HG02973 (cell line): Measurements from ENCODE around the gene MPZ.
"Not testable (repeated sequence)": the region's sequence is repeated elsewhere in the genome, so short reads cannot be mapped to it uniquely, and the experiment has no call there.

ENCODE experiments used
- ATAC-seq: cut with Tn5 transposase; IDR thresholded peaks from one replicate; pipeline ENCODE4 v1.9.1; 2021; ENCODE audit warnings: moderate library complexity; ENCODE audit not compliant: unreplicated experiment

The MPZ gene

GRCh38 chr1:161309868-161310267, at the start of gene MPZ:
Gene MPZ (minus strand): TSS chr1:161309968. CDS start chr1:161309905, 63 bp downstream.
- no peak for ATAC-seq

GRCh38 chr1:161359291-161359690, 49.5 kb upstream of the MPZ start:
- no peak for ATAC-seq

- ATAC-seq: no peak
These were observed 47.3 kb upstream of the MPZ start for GRCh38 chr1:161357073-161357472.

GRCh38 chr1:161351482-161351881, 41.7 kb upstream of the MPZ start:
- no peak for ATAC-seq

- no peak for ATAC-seq
These were observed 40.9 kb upstream of the MPZ start for GRCh38 chr1:161350671-161351070.

- no peak for ATAC-seq
These were observed 33.1 kb upstream of the MPZ start for GRCh38 chr1:161342821-161343220.

- no peak for ATAC-seq
These were observed 32.4 kb upstream of the MPZ start for GRCh38 chr1:161342177-161342576.

GRCh38 chr1:161335796-161336195, 26.0 kb upstream of the MPZ start:
- no peak for ATAC-seq

- no peak for ATAC-seq
These were observed 23.4 kb upstream of the MPZ start for GRCh38 chr1:161333166-161333565.

GRCh38 chr1:161330346-161330745, 20.6 kb upstream of the MPZ start:
- no peak for ATAC-seq

- no peak for ATAC-seq
These were observed 14.3 kb upstream of the MPZ start for GRCh38 chr1:161324020-161324419.

- not testable (repeated sequence) for ATAC-seq
These were observed 6.3 kb upstream of the MPZ start for GRCh38 chr1:161315841-161316674.

GRCh38 chr1:161314201-161314981, 4.6 kb upstream of the MPZ start, which contains the start of gene SDHC:
Gene SDHC (plus strand): TSS chr1:161314381. CDS start chr1:161314406, 25 bp downstream.
- peak; percentile 94 for ATAC-seq

- no peak for ATAC-seq
These were observed 3.9 kb upstream of the MPZ start for GRCh38 chr1:161313554-161314200.

GRCh38 chr1:161311595-161312181, 1.9 kb upstream of the MPZ start:
- no peak for ATAC-seq

- no peak for ATAC-seq
These were observed 1.7 kb downstream of the MPZ start for GRCh38 chr1:161307892-161308638.

GRCh38 chr1:161307230-161307768, 2.5 kb downstream of the MPZ start:
- ATAC-seq: no peak

GRCh38 chr1:161305867-161306519, 3.8 kb downstream of the MPZ start:
- no peak for ATAC-seq
